Measurements from ENCODE around the gene UBR4.

The UBR4 gene

GRCh38 chr1:19086176-19086875 is 123.7 kb downstream of the UBR4 start:
- TF ChIP-seq CTCF (conservative IDR thresholded peaks at IDR 0.05; ENCODE audit: low read depth, low read length) = no peak
- H3K4me3 ChIP-seq (ENCODE audit: low read length) = no peak overlapping the region
- DNase-seq (ENCODE audit: low read depth) = no peak

GRCh38 chr1:19084206-19084738 is 125.8 kb downstream of the UBR4 start:
- TF ChIP-seq CTCF (conservative IDR thresholded peaks at IDR 0.05; ENCODE audit: low read depth, low read length) = no peak
- no peak for DNase-seq (ENCODE audit: low read depth)
- no peak overlapping the region for H3K4me3 ChIP-seq (ENCODE audit: low read length)

GRCh38 chr1:19083081-19083480 is 127.0 kb downstream of the UBR4 start:
- H3K4me3 ChIP-seq (ENCODE audit: low read length) = no peak overlapping the region
- no peak for TF ChIP-seq CTCF (conservative IDR thresholded peaks at IDR 0.05; ENCODE audit: low read depth, low read length)
- DNase-seq (ENCODE audit: low read depth) = no peak

- no peak overlapping the region for H3K4me3 ChIP-seq (ENCODE audit: low read length)
- no peak for TF ChIP-seq CTCF (conservative IDR thresholded peaks at IDR 0.05; ENCODE audit: low read depth, low read length)
- DNase-seq (ENCODE audit: low read depth) = no peak
Observed at GRCh38 chr1:19081218-19081893, 128.7 kb downstream of the UBR4 start.

- no peak for TF ChIP-seq CTCF (conservative IDR thresholded peaks at IDR 0.05; ENCODE audit: low read depth, low read length)
- no peak for DNase-seq (ENCODE audit: low read depth)
- H3K4me3 ChIP-seq (ENCODE audit: low read length) = no peak overlapping the region
Observed at GRCh38 chr1:19080721-19081120, 129.3 kb downstream of the UBR4 start.

GRCh38 chr1:19079541-19080472 is 130.3 kb downstream of the UBR4 start:
- no peak overlapping the region for H3K4me3 ChIP-seq (ENCODE audit: low read length)
- no peak for TF ChIP-seq CTCF (conservative IDR thresholded peaks at IDR 0.05; ENCODE audit: low read depth, low read length)
- DNase-seq (ENCODE audit: low read depth) = no peak

Measured in retinal pigment epithelial cell (primary cell).